HG03103 (cell line): ENCODE results near the gene TMEM184B.

ENCODE experiments used
- ATAC-seq: cut with Tn5 transposase; IDR thresholded peaks from one replicate; pipeline ENCODE4 v1.9.1; 2021; ENCODE audit warnings: low read depth; ENCODE audit not compliant: unreplicated experiment

TMEM184B gene

GRCh38 chr22:38308791-38309498 lies 36.1 kb upstream of the TMEM184B start:
- ATAC-seq, result no peak

- ATAC-seq, result peak; percentile 47
Observed at GRCh38 chr22:38305471-38306448, 33.0 kb upstream of the TMEM184B start.

- ATAC-seq, result no peak
Observed at GRCh38 chr22:38304526-38304925, 31.7 kb upstream of the TMEM184B start.

- no peak for ATAC-seq
Observed at GRCh38 chr22:38303974-38304373, 31.2 kb upstream of the TMEM184B start.

- ATAC-seq, result no peak
Observed at GRCh38 chr22:38302906-38303305, 30.1 kb upstream of the TMEM184B start.

GRCh38 chr22:38300946-38301345 lies 28.1 kb upstream of the TMEM184B start:
- no peak for ATAC-seq

GRCh38 chr22:38300197-38300945 lies 27.6 kb upstream of the TMEM184B start:
- no peak for ATAC-seq

GRCh38 chr22:38299770-38300102 lies 26.9 kb upstream of the TMEM184B start:
- ATAC-seq, result no peak

- no peak for ATAC-seq
Observed at GRCh38 chr22:38298312-38299005, 25.6 kb upstream of the TMEM184B start.

- no peak for ATAC-seq
Observed at GRCh38 chr22:38296372-38296771, 23.6 kb upstream of the TMEM184B start.

- no peak for ATAC-seq
Observed at GRCh38 chr22:38295863-38296262, 23.1 kb upstream of the TMEM184B start.

GRCh38 chr22:38295339-38295738 lies 22.5 kb upstream of the TMEM184B start:
- no peak for ATAC-seq

GRCh38 chr22:38294193-38294592 lies 21.4 kb upstream of the TMEM184B start:
- ATAC-seq, result no peak

GRCh38 chr22:38292694-38293093 lies 19.9 kb upstream of the TMEM184B start:
- ATAC-seq, result no peak

- ATAC-seq, result no peak
Observed at GRCh38 chr22:38291201-38291777, 18.5 kb upstream of the TMEM184B start.

- no peak for ATAC-seq
Observed at GRCh38 chr22:38290347-38290746, 17.5 kb upstream of the TMEM184B start.

- ATAC-seq, result no peak
Observed at GRCh38 chr22:38289583-38290082, 16.8 kb upstream of the TMEM184B start.

- no peak for ATAC-seq
Observed at GRCh38 chr22:38286915-38287669, 14.3 kb upstream of the TMEM184B start.

- ATAC-seq, result no peak
Observed at GRCh38 chr22:38285018-38285417, 12.2 kb upstream of the TMEM184B start.
